Stimulated activated effector memory CD8-positive, alpha-beta T cell treated with anti-CD3 and anti-CD28 coated beads, Interleukin-12 subunit alpha, Interleukin-12 subunit beta, amount 100 ng/mL, for 72 hours (primary cell): ENCODE results near the gene CSAD.
A peak's percentile ranks its signal among the peaks of the same experiment; 100 is the strongest.
"Not testable (repeated sequence)": the region's sequence is repeated elsewhere in the genome, so short reads cannot be mapped to it uniquely, and the experiment has no call there.

ENCODE experiments used
- ATAC-seq: fragments of 150-1000 bp; cut with Tn5 transposase; 2 replicates; pipeline ENCODE4 v1.10.0; 2021
- DNase-seq, 2 donors: peaks; one replicate each; pipeline ENCODE4 v3.0.0; 2021 to 2022; ENCODE audit warnings: low spot score in 2 of 2
- H3K27ac Mint-ChIP-seq: one replicate; pipeline ENCODE4 v1.8.0; 2022; ENCODE audit warnings: mild to moderate bottlenecking, mixed read lengths
- H3K36me3 Mint-ChIP-seq: one replicate; pipeline ENCODE4 v1.8.0; 2022; ENCODE audit warnings: mild to moderate bottlenecking, mixed read lengths
- H3K4me1 Mint-ChIP-seq: one replicate; pipeline ENCODE4 v1.8.0; 2022; ENCODE audit warnings: mixed read lengths
- H3K4me3 Mint-ChIP-seq: one replicate; pipeline ENCODE4 v1.8.0; 2022; ENCODE audit warnings: mild to moderate bottlenecking, mixed read lengths
- H3K9me3 Mint-ChIP-seq: one replicate; pipeline ENCODE4 v1.8.0; 2022; ENCODE audit warnings: mixed read lengths

The CSAD gene

GRCh38 chr12:53128780-53129569 is 51.8 kb downstream of the CSAD start:
- no peaks in the 10 kb centered on the region for H3K4me1 Mint-ChIP-seq

GRCh38 chr12:53127169-53127568 is 53.6 kb downstream of the CSAD start:
- Mint-ChIP-seq H3K9me3 (no peaks in the 10 kb centered on the region), H3K4me1 (no peaks in the 10 kb centered on the region), H3K4me3 (no peak overlapping the region), H3K27ac (no peak overlapping the region), H3K36me3 (peaks cover 4% of the 10 kb centered on the region)
- ATAC-seq (no peak), DNase-seq (no peak)

More at GRCh38 chr12:53128780-53129569, 51.8 kb downstream of the CSAD start:
- no peak for DNase-seq
- H3K36me3 Mint-ChIP-seq: peaks cover 4% of the 10 kb centered on the region
- H3K4me3 Mint-ChIP-seq: no peak overlapping the region
- H3K9me3 Mint-ChIP-seq: no peaks in the 10 kb centered on the region
- ATAC-seq: no peak
- no peak overlapping the region for H3K27ac Mint-ChIP-seq

GRCh38 chr12:53124352-53124723 is 56.4 kb downstream of the CSAD start:
- H3K4me1 Mint-ChIP-seq: no peaks in the 10 kb centered on the region
- no peak overlapping the region for H3K27ac Mint-ChIP-seq
- ATAC-seq (no peak), DNase-seq (no peak)
- no peak overlapping the region for H3K4me3 Mint-ChIP-seq
- H3K36me3 Mint-ChIP-seq: peaks cover 4% of the 10 kb centered on the region
- H3K9me3 Mint-ChIP-seq: no peaks in the 10 kb centered on the region

GRCh38 chr12:53123578-53124351 is 57.0 kb downstream of the CSAD start:
- H3K4me3 Mint-ChIP-seq: no peak overlapping the region
- DNase-seq (no peak), ATAC-seq (no peak)
- no peaks in the 10 kb centered on the region for H3K4me1 Mint-ChIP-seq
- no peaks in the 10 kb centered on the region for H3K9me3 Mint-ChIP-seq
- H3K27ac Mint-ChIP-seq: no peak overlapping the region
- H3K36me3 Mint-ChIP-seq: peaks cover 4% of the 10 kb centered on the region

GRCh38 chr12:53122961-53123468 is 57.7 kb downstream of the CSAD start:
- Mint-ChIP-seq H3K36me3 (peaks cover 4% of the 10 kb centered on the region), H3K9me3 (no peaks in the 10 kb centered on the region), H3K4me1 (no peaks in the 10 kb centered on the region), H3K4me3 (no peak overlapping the region), H3K27ac (no peak overlapping the region)
- no peak for ATAC-seq
- DNase-seq: no peak

- H3K36me3 Mint-ChIP-seq: no peaks in the 10 kb centered on the region
- ATAC-seq (no peak), DNase-seq (no peak)
- no peak overlapping the region for H3K4me3 Mint-ChIP-seq
- no peaks in the 10 kb centered on the region for H3K4me1 Mint-ChIP-seq
- no peaks in the 10 kb centered on the region for H3K9me3 Mint-ChIP-seq
- H3K27ac Mint-ChIP-seq: no peak overlapping the region
These were observed 59.8 kb downstream of the CSAD start for GRCh38 chr12:53120685-53121525.

- Mint-ChIP-seq H3K4me1 (no peaks in the 10 kb centered on the region), H3K4me3 (no peak overlapping the region), H3K36me3 (no peaks in the 10 kb centered on the region), H3K9me3 (no peaks in the 10 kb centered on the region), H3K27ac (peak overlapping the region; percentile 20)
- no peak for ATAC-seq
- no peak for DNase-seq
These were observed 61.9 kb downstream of the CSAD start for GRCh38 chr12:53118751-53119300.

GRCh38 chr12:53115891-53116648 is 64.7 kb downstream of the CSAD start:
- Mint-ChIP-seq H3K27ac (no peak overlapping the region), H3K4me3 (no peak overlapping the region), H3K9me3 (no peaks in the 10 kb centered on the region), H3K36me3 (no peaks in the 10 kb centered on the region), H3K4me1 (no peaks in the 10 kb centered on the region)
- DNase-seq (no peak), ATAC-seq (no peak)

- DNase-seq (no peak), ATAC-seq (no peak)
- Mint-ChIP-seq H3K36me3 (no peaks in the 10 kb centered on the region), H3K9me3 (no peaks in the 10 kb centered on the region), H3K4me1 (no peaks in the 10 kb centered on the region), H3K27ac (no peak overlapping the region), H3K4me3 (no peak overlapping the region)
These were observed 65.4 kb downstream of the CSAD start for GRCh38 chr12:53115112-53115890.

- no peak for DNase-seq
- Mint-ChIP-seq H3K36me3 (no peaks in the 10 kb centered on the region), H3K27ac (no peak overlapping the region), H3K4me3 (no peak overlapping the region), H3K4me1 (no peaks in the 10 kb centered on the region), H3K9me3 (no peaks in the 10 kb centered on the region)
- ATAC-seq: no peak
These were observed 66.8 kb downstream of the CSAD start for GRCh38 chr12:53113951-53114350.

GRCh38 chr12:53113136-53113705 is 67.5 kb downstream of the CSAD start:
- ATAC-seq (no peak), DNase-seq (no peak)
- H3K36me3 Mint-ChIP-seq: no peaks in the 10 kb centered on the region
- no peak overlapping the region for H3K4me3 Mint-ChIP-seq
- H3K9me3 Mint-ChIP-seq: no peaks in the 10 kb centered on the region
- H3K27ac Mint-ChIP-seq: no peak overlapping the region
- no peaks in the 10 kb centered on the region for H3K4me1 Mint-ChIP-seq

GRCh38 chr12:53112431-53112830 is 68.3 kb downstream of the CSAD start:
- not testable (repeated sequence) for H3K4me1 Mint-ChIP-seq, ATAC-seq, H3K4me3 Mint-ChIP-seq, DNase-seq, H3K9me3 Mint-ChIP-seq, H3K36me3 Mint-ChIP-seq, H3K27ac Mint-ChIP-seq
